GM20431 (cell line): ENCODE data around the gene SECISBP2L.

Experiments
- in situ Hi-C: fragments of 300-500 bp; cut with MseI, MboI; formaldehyde crosslinking; loops from one replicate; pipeline ENCODE4 v1.15.0; 2020; ENCODE audit warnings: low sequenced_read_pairs; ENCODE audit not compliant: unreplicated experiment

The SECISBP2L gene

DNA sequence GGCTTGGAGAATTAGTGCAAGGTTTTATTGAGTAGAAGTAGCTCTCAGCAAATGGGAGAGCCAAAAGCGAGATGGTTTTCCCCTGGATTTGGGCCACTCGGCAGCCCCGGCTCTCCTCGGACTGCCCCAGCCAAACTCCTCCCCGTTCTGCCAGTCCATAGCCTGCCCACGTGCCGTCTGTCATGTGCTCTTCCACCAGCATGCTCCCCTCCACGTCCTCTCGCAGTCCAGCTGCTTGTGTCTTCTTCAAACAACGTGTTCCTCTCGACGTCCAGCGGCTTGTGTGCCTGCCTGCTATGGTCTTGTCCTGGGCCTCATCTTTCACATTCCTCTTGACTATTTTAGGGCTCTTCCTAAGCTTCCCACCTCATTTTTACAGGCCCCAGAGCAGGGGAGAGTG lies 16.7 kb upstream of the SECISBP2L start:
- in situ Hi-C loops: no loop called here

DNA sequence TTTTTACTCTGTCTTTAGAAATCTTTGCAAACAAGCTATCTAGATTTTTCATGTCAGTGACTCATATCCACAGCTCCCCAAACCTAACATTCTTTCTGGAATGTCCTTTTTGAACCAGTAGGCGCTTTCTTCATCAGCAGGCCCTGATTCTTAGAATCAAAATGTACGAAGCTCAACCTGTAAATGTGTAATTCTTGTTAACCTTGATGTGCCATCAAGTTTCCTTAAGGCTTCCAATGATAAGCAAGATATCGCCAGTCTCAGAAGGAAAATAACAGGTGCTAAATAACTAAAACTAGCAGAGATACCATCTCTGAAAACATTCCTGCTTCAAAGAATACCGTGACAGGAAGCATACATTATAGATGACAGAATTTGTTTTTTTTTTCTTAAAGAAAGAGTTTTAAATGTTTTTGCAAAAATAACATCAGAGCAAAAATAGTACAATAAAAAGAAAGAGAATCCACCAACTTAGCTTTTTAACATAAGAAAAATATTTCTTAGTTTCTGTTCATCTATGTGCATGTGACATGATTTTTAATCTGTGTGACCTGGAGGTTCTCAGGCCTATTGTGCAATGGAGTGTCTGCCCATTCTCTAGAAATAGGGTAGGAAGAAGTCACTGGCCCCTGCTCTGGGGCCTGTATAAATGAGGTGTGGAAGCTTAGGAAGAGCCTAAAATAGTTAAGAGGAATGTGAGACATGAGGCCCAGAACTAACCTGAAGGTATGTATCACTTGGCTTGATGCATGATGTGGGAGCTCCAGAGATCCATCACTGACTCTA lies 14.7 kb upstream of the SECISBP2L start:
- in situ Hi-C loops: no loop called here

DNA sequence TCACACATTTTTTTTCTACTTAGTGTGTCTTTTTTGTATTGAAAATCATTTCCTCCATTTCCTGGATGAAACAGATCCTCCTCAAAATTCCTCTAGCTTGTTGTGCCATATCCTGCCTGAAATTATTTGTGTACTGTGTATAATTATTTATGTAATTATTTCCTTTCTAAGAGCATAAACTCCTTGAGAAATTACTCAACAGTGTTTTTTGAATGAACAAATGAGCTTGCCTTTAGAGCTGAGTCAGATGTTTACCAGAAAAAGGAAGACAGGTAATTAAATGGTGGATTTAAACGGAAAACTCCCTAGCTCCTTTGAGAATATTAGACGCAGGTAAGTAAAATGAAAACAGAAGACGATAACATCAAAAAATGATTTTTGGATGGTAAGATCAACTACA lies 13.2 kb upstream of the SECISBP2L start:
- in situ Hi-C loops: no loop called here

DNA sequence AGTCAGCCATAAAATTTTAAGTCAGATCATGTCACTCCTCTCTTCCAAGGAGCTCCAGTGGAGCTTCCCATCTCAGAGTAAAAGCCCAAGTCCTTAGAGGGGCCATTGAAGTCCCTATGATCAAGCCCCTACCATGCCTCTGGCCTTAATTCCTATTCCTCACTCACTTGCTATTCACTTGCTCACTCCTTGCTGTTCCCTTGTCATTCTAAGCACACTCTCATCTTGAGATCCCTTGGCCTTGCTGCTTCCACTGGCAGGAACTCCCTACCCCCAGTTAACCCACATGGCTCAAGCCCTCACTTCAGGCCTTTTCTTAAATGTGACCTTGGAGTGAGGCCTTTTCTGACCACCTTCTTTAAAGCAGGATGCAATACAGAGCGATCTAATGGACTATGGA lies 12.3 kb upstream of the SECISBP2L start:
- in situ Hi-C loops: no loop called here

DNA sequence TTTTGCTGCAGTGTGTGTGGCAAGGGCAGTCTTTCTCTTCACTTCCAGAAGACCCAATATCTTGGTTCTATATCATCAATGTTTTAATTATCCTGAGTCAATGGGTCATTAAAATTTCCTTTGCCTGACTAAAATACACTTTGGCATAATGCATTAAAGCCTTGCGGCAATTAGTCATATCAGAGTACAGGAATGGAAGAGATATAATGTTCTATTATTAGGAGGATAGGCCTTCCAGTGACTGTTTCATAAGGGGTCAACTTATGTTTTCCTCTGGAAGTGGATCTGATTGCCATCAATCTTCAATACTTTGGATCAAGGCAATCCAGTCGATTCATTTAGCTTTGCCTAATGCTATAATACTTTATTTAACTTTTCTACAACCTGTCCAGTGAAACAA lies 9.4 kb upstream of the SECISBP2L start:
- in situ Hi-C loops: no loop called here

DNA sequence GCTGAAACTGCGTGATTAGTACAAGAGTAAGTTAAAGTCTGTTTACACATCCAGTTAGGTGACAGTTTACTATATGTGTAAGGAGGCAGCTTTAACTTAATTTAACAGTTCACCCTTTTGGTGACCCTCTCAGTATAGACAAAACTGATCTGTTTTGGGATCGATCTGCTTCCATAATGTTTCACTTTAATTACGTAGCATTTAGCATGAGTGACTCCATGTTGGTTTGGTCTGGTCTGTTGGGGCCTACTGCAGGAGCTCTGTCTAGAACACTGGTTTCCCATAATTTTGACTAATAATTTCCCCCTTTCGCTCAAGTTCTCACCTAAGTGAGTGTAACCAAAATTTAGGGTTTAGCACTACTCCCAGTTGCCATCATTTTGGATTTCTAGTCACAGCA lies 6.4 kb upstream of the SECISBP2L start:
- in situ Hi-C loops: no loop called here

DNA sequence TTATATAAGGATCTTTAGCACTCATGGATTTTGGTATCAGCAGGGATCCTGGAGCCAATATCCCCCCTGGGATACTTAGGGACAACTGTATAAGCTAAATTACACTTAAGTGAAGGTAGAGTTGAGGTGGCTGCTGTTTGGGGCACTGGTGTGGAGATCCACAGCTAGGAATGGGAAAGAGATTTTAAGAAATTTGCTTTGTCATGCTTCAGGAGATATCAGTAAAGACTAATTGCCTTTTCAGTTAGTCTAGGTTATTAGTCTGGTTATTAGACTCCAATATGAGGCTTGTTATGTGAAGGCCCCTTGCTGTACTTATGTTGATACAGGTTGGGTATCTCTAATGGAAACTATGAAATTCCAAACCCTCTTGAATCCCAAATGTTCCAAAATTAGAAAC lies 1.2 kb upstream of the SECISBP2L start:
- in situ Hi-C loops: no loop called here

DNA sequence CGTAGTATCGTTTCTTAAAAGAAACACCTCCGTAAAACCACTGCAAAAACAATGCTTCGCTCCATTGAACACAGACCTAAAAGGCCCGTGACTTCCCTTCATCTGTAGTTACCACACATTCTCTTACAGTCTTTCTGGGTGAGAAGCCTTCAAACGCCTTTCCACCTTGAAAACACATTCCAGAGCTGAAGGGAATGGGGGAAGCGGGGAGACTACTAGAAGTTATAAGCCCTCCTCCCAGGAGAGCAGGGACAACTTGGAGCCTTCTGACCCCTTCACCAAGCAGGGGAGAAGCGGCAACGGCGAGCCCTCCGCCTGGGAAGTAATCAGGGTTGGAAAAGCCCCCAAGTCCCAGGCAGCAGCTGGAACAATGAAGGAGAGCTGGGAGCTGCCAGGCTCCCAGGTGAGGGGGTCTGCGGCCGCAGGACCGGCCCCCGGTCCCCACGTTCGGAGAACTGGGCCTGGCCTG lies 461 bp downstream of the SECISBP2L start:
- in situ Hi-C loops: no loop called here

DNA sequence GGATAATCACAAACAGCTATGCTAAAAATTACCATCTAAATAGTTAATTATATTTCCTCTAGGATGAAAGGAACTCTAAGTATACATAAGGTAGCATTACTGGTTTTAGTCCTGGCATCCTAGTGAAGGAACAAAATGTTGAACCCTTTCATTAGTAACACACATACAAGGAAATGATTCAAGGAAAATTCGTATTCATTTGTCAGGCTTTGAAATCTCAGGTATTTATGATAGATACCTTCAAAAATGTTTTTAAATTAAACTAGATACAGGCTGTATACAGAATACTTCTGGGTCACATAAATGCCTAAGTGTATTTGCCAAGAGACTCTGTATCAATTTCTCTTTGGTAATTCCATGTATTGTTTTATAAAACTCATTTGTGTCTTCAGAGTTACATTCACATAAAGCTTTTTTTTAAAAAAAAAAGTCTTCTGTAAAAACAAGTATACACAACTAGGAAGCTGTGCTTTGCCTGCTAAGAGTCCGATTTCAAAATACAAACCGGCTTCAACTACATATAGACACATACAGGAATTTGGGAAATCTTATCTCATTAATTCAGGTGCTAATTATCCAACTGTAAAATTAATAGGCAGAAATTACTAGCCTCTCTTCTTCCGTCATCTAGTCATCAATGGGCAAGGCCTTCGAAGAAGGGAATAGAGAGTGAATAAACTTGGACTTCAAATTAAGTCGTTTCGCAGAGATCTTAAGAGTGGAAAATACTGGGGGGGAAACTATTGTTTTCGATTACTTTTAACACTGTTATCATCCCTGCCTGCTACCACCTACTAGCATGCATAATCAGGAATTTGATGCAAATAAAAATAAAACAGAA lies 1.3 kb downstream of the SECISBP2L start:
- in situ Hi-C loops: no loop called here

DNA sequence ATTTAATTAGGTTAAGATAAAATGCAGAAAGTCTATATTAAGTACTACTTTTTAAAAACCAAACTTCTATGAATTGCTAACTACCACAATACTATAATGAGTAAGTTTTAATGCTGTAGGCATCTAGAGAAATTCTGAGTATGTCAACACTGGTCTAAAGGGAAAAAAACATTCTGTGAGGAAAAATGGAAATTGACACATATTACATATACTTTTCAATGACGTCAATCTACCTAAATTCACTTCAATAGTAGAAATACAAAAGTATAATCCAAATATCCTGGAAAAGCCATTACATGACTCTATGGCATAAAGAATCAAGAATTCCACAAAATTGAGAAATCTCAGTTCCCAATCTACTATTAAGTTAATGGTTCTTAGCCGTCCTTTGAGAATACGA lies 2.2 kb downstream of the SECISBP2L start:
- in situ Hi-C loops: no loop called here

DNA sequence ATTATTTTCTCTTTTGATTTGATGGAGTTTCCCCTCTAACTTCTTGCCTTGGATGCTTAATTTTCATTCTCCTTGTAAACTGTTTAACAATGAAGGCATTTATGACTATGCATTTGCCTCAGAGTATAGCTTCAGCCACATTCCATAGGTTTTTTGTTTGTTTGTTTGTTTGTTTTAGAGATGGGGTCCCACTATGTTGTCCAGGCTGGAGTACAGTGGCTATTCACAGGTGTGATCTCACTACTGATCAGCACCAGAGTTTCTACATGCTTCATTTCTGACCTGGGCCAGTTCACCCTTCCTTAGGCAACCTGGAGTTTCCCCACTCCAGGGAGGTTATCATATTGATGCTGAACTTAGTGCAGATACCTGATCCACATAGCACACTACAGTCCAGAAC lies 4.1 kb downstream of the SECISBP2L start:
- in situ Hi-C loops: no loop called here

DNA sequence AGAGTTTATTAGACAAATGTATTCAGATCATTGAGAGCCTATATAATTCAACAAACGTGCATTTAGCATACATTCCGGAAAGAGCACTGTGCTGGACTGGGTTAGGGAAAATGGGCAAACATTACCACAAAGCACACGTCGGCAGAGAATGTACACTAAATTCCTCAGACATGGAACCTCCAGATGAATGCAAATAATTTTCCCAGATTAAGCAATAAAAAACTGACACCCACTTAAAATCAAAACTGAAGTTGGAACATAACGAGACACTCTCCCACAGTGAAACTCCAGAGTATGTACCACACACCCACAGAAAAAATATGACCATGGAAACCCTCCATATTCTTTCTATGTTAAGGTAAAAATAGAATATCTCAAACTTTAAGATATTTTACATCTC lies 4.8 kb downstream of the SECISBP2L start:
- in situ Hi-C loops: no loop called here

DNA sequence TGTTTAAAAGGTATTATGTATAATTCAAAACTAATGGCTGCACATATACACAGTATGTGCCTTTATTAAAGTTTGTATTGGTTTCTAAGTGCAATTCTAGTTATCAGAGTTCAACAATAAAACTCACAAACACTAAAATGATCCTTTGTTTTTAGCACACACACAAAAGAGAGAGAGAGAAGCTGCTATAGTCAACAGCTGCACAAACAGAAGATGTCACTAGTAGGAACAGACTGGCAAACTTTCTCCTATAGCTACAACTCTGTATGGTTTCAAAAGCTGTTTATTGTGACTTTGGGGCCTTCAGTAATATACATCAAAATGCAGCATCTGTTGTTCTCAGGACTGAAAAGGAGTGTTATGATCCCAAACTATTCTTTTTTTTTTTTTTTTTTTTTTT lies 6.1 kb downstream of the SECISBP2L start:
- in situ Hi-C loops: no loop called here

DNA sequence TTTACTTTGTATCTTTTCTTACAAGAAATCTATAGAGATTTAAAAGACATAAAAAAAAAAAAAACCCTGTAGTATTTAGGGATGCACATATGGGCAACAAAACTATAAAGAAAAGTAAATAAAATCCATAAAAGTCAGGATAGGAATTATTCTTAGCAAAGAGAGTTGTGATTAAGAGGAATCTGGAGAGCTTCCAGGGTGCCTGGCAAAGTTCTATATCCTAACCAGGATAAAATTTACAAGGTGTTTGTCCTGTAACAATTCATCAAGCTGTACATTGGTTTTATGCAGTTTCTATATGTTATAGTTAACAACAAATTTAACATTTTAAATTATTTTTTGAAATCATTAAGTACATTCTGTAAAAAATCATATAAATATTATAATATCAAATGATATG lies 7.9 kb downstream of the SECISBP2L start:
- in situ Hi-C loops: no loop called here

DNA sequence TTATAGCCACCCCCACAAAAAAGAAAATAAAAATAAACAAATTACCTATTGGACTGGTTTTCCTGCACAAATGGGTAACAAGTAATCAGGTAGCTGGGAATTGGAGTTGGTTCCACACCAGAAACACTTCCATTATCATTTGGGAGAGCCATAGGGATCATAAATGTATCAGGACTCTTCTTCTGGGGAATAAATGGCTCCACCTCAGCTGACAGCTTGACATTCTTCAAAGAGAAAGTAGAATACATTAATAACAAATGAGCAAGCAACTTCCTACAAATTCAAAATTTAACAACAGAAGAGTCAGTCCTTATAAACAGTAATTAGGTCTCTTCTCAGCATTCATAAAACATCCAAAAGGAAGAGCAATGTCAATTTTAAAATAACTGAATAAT lies 8.7 kb downstream of the SECISBP2L start:
- in situ Hi-C loops: no loop called here

DNA sequence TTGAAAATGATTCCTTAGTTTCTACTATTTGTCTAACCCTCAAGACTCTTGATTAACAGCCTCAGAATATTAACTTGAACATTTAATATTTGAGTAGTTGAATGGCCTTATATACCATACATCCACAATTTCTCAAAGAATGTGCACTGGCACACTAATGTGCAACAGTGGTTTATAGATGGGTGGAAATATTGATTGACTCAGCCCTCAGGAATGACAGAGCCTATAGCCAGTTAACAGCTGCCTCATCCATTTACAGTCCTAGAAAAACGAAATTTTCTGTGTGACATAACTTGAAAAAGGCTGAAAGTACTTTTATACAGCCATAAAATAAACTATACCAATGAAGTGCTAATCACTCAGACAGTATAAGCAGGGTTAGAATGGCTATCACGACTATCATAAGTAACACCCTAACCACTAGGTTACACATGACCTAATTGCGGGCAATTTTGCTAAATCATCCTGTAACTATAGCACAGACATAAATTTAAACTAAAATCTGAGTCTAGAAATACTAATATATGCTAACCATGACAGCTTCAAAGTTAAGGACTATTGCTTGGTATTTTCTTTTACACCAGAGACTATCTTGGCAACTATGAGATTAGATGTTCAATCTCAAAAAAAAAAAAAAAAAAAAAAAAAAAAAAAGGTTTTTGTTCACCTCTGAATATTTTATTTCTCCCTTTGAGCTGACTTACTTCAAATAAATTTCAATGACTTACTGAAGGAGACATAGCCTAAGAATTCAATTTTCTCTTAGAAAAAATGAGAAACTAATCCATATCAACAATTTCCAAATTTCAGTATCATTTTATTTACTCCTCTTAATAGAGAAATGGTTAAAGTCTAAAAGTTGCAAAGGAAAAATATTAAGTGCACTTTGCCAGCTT lies 9.3 kb downstream of the SECISBP2L start:
- in situ Hi-C loops: no loop called here

DNA sequence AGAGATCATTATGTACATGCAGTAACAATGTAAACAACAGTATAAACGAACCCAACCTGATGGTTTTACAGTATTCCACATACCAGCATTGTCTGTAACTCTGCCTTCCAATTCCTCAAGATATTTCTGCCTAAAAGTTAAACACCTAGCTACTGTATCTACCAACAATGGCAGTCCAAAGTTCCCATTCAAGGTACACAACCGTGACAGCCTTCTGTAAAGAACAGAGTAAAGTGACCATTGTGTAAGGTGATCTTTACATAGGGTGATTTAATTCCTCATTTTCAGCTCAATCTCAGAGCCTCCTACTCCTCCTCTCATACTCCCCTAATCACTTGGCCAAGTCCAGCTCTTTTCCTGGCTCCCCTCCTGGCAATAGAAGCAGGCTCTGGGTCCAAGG lies 10.4 kb downstream of the SECISBP2L start:
- in situ Hi-C loops: no loop called here

DNA sequence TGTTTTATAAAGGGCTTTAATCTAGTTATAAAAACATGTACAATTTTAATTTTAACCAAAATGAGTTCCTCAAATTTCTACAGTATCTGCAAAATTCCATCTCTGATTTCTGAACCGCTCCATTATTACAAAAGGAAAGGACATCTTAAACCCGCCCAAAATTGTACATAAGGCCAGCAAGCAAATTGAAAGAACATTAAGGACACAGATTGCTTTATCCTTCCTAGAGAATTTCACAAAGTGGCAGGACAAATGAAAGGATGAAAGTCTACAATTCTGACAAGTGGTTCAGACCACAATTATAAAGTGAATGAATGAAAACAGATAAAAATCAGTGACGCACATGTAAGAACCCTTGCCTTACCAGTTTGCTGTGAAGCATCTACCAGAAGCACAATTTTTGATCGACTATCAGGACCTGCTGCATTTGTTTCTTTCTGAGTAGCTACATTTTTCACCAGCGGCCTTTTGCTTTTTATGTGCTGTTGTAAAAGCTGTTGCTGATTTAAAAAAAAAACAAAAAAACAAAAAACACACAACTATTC lies 13.6 kb downstream of the SECISBP2L start:
- in situ Hi-C loops: no loop called here

DNA sequence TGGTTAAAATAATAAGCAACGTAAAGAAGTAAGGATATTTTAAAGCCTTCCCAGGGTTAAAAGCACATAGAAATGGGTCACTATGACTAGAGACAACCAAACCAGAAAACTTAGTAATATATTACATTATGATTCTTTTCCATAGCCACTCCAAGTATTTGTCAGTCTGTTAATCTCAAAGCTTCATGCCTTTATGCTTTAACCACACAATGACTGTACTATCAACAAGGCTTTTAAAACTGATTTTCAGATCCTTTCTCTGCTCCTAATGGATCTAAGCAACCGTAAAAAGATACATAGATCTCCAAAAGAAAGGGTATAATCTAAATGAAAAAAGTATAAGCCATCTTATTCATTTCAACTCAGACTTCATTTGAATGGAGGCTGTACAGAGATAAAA lies 14.4 kb downstream of the SECISBP2L start:
- in situ Hi-C loops: no loop called here

DNA sequence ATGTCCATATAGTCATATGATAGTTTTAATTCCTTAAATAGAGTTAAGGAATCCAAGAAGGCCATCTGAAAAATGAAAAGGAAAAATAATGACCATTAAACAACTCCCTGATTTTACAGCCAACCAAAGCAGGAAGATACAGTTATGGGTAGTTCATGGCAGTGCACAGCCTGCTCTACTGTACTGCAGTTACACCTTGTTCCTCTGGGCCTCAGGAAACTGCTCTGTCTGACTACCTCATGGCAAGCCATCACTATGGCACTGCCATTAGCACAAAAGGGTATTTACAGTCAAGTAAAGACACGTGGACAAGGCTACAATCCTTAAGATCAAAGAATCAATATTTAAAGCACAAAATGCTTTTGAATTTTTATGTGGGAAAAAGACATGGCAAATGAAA lies 19.5 kb downstream of the SECISBP2L start:
- in situ Hi-C loops: no loop called here
